ENCODE measurements around the gene EIF3A. TPM values are rescaled to one million over a fixed set of nuclear protein-coding genes. Genes with fewer than 3 reads are reported as not detected.

EIF3A gene
- total and polyA plus RNA-seq, 2 of the 8 experiments (the other 6 are each of a cell fraction or from before 2014, with no cell fraction given): 26.8 to 209 TPM

DNA sequence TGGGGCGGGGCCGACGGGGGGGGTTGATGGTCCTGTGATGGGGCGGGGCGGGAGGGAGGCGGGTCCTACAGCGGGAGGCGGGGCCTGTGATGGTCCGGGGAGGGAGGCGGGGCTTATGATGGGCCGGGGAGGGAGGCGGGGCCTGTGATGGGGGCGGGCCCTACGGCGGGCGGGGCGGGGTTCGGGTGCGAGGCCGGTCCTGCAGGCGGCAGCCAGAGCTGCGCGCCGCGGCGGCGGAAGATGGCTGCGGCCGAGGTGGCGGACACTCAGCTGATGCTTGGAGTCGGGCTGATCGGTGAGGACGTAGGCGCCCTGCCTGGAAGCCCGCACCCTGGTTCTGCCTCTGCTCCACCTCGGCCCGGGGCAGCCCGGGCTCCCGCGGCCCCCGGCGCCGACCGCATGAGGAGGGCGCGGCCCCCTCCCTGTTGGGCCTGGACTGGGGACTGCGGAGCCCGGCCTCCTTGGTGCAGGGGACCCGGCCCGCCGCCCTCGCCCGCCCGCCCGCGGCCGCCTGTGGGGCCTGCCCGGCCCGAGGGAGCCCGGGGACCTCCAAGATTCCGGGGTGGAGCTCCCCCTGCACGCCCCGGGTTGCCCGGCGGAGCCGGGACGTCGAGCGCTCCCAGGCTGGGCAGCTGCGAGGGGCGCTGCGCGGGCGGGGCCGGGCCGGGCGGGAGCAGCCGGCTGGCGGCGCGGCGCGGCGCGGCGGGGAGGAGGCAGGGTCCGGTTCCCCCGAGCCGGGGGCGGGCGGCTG is 23.5 kb upstream of the EIF3A start, which contains the start of gene DENND10 (continued):
- TF ChIP-seq RNF2 (IDR thresholded peaks at IDR 0.05; ENCODE audit: borderline replicate concordance, low read depth, low read length, missing control alignments, poor library complexity, severe bottlenecking): no peak
- no peak for TF ChIP-seq CEBPB (IDR thresholded peaks at IDR 0.05; ENCODE audit: low read depth, low read length)
- TF ChIP-seq HDAC2 (IDR thresholded peaks at IDR 0.05; ENCODE audit: borderline replicate concordance in 1 of 2, low read depth in 2 of 2, low read length in 2 of 2): no peak
- no peak for TF ChIP-seq EGR1 (IDR thresholded peaks at IDR 0.05; ENCODE audit: borderline replicate concordance, low read depth, low read length)
- no peak for TF ChIP-seq TCF12 (IDR thresholded peaks at IDR 0.05; ENCODE audit: low read depth, low read length)
- no peak for TF ChIP-seq CBX8 (IDR thresholded peaks at IDR 0.05; ENCODE audit: borderline replicate concordance, low read depth, low read length)
- TF ChIP-seq BRCA1 (IDR thresholded peaks at IDR 0.05; ENCODE audit: low read depth, low read length): no peak
